Neural progenitor cell (in vitro differentiated cells): ENCODE data around the gene RAD23B. TPM values are rescaled to one million over a fixed set of nuclear protein-coding genes. Genes with fewer than 3 reads are reported as not detected.

Source experiments
- DNase-seq: peaks from one replicate; pipeline ENCODE4 v3.0.0-alpha.2; 2016; ENCODE audit warnings: low spot score
- H2AFZ ChIP-seq: fragments of 200-600 bp; sonication (generic); replicated peaks from 2 replicates; pipeline ENCODE4 v1.6.1; 2016; ENCODE audit warnings: antibody characterized with exemption
- H3F3A ChIP-seq: fragments of 200-600 bp; sonication (generic); 2 replicates; pipeline ENCODE4 v1.6.1; 2016; ENCODE audit warnings: antibody characterized with exemption, low read depth
- H3K27ac ChIP-seq: fragments of 200-600 bp; sonication (generic); 2 replicates; pipeline ENCODE4 v1.5.1; 2016; ENCODE audit warnings: mild to moderate bottlenecking
- H3K27me3 ChIP-seq: fragments of 200-600 bp; sonication (generic); 2 replicates; pipeline ENCODE4 v1.6.1; 2016; ENCODE audit warnings: mild to moderate bottlenecking, moderate library complexity
- H3K36me3 ChIP-seq: fragments of 200-600 bp; sonication (generic); 2 replicates; pipeline ENCODE4 v1.5.1; 2016
- H3K4me1 ChIP-seq: fragments of 200-600 bp; sonication (generic); 2 replicates; pipeline ENCODE4 v1.6.1; 2016; ENCODE audit warnings: mixed run types
- H3K4me2 ChIP-seq: fragments of 200-600 bp; sonication (generic); 2 replicates; pipeline ENCODE4 v1.6.1; 2016
- H3K4me3 ChIP-seq: fragments of 200-600 bp; sonication (generic); 2 replicates; pipeline ENCODE4 v1.5.1; 2016
- H3K79me2 ChIP-seq: fragments of 200-600 bp; sonication (generic); 2 replicates; pipeline ENCODE4 v1.6.1; 2016; ENCODE audit warnings: low read depth
- H3K9ac ChIP-seq: fragments of 200-600 bp; sonication (generic); 2 replicates; pipeline ENCODE4 v1.6.1; 2016
- H3K9me3 ChIP-seq: fragments of 200-600 bp; sonication (generic); 2 replicates; pipeline ENCODE4 v1.5.1; 2016; ENCODE audit warnings: low read depth
- H4K20me1 ChIP-seq: fragments of 200-600 bp; sonication (generic); 2 replicates; pipeline ENCODE4 v1.6.1; 2016; ENCODE audit warnings: low read depth
- H3K27ac Mint-ChIP-seq: 3 replicates; pipeline ENCODE4 v1.8.0; 2021; ENCODE audit warnings: mixed read lengths
- H3K27me3 Mint-ChIP-seq: 2 replicates; pipeline ENCODE4 v1.8.0; 2022; ENCODE audit warnings: low read depth, mild to moderate bottlenecking, inconsistent platforms, moderate library complexity, mixed read lengths; ENCODE audit not compliant: insufficient read depth
- H3K36me3 Mint-ChIP-seq: 3 replicates; pipeline ENCODE4 v1.8.0; 2021; ENCODE audit warnings: mixed read lengths
- H3K4me1 Mint-ChIP-seq: 3 replicates; pipeline ENCODE4 v1.8.0; 2021; ENCODE audit warnings: mixed read lengths
- H3K4me3 Mint-ChIP-seq: 3 replicates; pipeline ENCODE4 v1.8.0; 2021; ENCODE audit warnings: mild to moderate bottlenecking, moderate library complexity, mixed read lengths
- H3K9me3 Mint-ChIP-seq: 3 replicates; pipeline ENCODE4 v1.8.0; 2020; ENCODE audit warnings: mixed read lengths
- EZH2 ChIP-seq: fragments of 200-600 bp; sonication (generic); IDR thresholded peaks from 2 replicates; pipeline ENCODE4 v1.6.1; 2017; ENCODE audit warnings: antibody characterized with exemption, mild to moderate bottlenecking, moderate library complexity
- EZH2phosphoT487 ChIP-seq: fragments of 200-600 bp; sonication (generic); IDR thresholded peaks from 2 replicates; pipeline ENCODE4 v1.6.1; 2017; ENCODE audit warnings: antibody characterized with exemption
- total RNA-seq: library from RNA; depleted of rRNA; stranded (reverse); fragments of >200 nt; gene quantifications from 2 replicates; pipeline ENCODE4 v1.2.3, GENCODE V29; 2015; ENCODE audit warnings: low replicate concordance
- TF ChIP-seq, protein P1 (sequence below): fragments of 200-600 bp; sonication (generic); IDR thresholded peaks from 2 replicates; pipeline ENCODE4 v1.5.1; 2017; ENCODE audit warnings: antibody characterized with exemption, mild to moderate bottlenecking

RAD23B gene
- total RNA-seq, 1 donor from 2014 or later, result 178 TPM

DNA sequence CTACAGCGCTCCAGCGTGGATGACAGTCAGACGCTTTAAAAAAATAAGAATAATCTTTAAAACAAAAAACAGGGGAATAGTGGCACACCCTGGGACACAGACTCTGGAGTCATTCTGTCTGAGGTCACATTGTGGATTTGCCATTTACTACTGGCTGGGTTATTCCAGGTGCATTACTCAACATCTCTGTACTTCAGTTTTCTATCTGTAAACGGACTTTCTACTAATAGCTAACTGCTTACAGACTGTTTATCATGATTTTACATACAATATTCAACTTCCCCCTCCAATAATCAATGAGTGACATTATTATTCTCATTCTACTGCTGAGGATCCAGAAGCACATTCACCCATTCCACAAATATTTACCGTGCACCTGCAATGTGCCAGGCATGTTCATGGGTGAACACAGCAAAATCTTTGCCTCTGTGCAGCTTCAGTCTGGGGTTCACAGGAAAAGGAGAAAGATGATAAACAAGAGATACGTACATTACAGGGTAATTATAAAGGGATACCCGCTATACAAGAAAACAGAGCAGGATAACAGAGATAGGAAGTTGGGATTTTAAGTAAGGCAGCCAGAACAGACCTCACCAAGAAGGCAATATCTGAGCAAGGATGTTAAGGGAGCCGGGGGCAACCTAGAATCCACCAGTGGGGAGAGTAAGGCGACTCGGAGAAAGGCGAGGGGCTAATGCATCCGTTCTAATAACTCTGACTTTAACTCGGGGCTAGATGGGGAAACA, 984 bp upstream of the RAD23B start:
- H4K20me1 ChIP-seq, result peaks cover 31% of the 10 kb centered on the region
- H3K27ac Mint-ChIP-seq, result peak overlapping the region; percentile 78
- H3K36me3 ChIP-seq, result no peaks in the 10 kb centered on the region
- H3K9me3 ChIP-seq, result no peaks in the 10 kb centered on the region
- peaks cover 18% of the 10 kb centered on the region for H3F3A ChIP-seq
- peak overlapping the region; percentile 30 for H3K9ac ChIP-seq
- H3K4me3 ChIP-seq, result peak overlapping the region; percentile 84
- H3K27me3 Mint-ChIP-seq, result peaks cover 6% of the 10 kb centered on the region
- DNase-seq, result no peak
- H3K4me3 Mint-ChIP-seq, result peak overlapping the region; percentile 89
- H2AFZ ChIP-seq, result peak overlapping the region; percentile 74
- H3K4me1 ChIP-seq, result peaks cover 10% of the 10 kb centered on the region
- H3K27me3 ChIP-seq, result no peaks in the 10 kb centered on the region
- no peak overlapping the region for H3K27ac ChIP-seq
- peak overlapping the region; percentile 81 for H3K4me2 ChIP-seq
- H3K4me1 Mint-ChIP-seq, result peaks cover 25% of the 10 kb centered on the region
- TF ChIP-seq EZH2 (no peak), EZH2phosphoT487 (no peak)
- TF ChIP-seq, protein P1, sequence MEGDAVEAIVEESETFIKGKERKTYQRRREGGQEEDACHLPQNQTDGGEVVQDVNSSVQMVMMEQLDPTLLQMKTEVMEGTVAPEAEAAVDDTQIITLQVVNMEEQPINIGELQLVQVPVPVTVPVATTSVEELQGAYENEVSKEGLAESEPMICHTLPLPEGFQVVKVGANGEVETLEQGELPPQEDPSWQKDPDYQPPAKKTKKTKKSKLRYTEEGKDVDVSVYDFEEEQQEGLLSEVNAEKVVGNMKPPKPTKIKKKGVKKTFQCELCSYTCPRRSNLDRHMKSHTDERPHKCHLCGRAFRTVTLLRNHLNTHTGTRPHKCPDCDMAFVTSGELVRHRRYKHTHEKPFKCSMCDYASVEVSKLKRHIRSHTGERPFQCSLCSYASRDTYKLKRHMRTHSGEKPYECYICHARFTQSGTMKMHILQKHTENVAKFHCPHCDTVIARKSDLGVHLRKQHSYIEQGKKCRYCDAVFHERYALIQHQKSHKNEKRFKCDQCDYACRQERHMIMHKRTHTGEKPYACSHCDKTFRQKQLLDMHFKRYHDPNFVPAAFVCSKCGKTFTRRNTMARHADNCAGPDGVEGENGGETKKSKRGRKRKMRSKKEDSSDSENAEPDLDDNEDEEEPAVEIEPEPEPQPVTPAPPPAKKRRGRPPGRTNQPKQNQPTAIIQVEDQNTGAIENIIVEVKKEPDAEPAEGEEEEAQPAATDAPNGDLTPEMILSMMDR, result no peak
- peaks cover 5% of the 10 kb centered on the region for H3K36me3 Mint-ChIP-seq
- peaks cover 4% of the 10 kb centered on the region for H3K9me3 Mint-ChIP-seq
- peaks cover 45% of the 10 kb centered on the region for H3K79me2 ChIP-seq

DNA sequence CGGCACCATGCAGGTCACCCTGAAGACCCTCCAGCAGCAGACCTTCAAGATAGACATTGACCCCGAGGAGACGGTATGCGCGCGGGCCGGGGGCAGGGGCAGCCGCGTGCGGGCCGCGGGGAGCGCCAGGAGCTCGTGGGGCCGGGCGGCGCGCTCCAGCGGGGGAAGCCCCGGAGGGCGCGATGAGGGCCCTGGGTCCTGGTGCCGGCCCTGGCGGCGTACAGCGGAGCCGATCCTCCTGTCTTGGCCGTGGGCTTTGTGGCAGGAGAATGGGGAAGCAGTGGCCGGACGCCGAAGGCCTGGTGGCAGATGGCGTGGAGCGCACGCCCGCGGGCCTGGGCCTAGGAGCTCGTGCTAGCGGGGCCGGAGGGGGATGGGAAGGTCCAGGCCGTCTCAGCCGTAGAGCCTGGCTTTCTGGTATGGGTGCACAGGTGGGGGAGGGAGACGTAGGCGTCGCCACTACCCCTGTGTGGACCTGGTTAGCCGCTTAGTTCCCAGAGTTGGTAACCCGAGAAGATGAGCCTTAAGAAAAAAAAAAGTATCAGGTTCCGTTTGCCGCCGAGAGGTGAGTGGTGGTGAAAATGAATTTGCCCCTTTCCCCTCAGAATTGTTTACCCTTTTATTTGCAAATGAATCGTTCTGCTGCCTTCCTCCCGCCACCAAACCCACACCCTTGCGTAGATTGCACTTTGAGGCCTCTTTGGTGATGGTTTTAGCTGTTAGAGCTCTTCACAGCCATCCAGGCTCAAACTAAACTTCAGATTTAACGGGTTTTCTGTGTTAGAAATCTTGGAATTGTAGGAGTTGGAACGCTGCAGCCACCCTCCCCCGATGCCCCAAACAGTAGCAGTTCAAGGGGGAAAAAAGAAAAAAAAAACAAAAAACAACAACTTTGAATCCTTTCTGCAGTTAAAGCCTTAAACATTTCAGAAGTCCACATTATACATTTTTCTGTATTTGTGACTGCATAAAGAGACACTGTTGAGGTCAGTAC, 841 bp downstream of the RAD23B start:
- H3K27ac Mint-ChIP-seq, result peak overlapping the region; percentile 96
- H3K4me1 Mint-ChIP-seq, result peaks cover 25% of the 10 kb centered on the region
- TF ChIP-seq EZH2phosphoT487, result no peak
- no peak for TF ChIP-seq EZH2
- TF ChIP-seq, protein P1, result no peak
- H3K4me3 Mint-ChIP-seq, result peak overlapping the region; percentile 98
- no peak overlapping the region for H2AFZ ChIP-seq
- no peaks in the 10 kb centered on the region for H3K9me3 ChIP-seq
- peaks cover 4% of the 10 kb centered on the region for H3K9me3 Mint-ChIP-seq
- peak overlapping the region; percentile 84 for H3K4me3 ChIP-seq
- peak; percentile 92 for DNase-seq
- no peaks in the 10 kb centered on the region for H3K27me3 ChIP-seq
- H3K4me1 ChIP-seq, result peaks cover 10% of the 10 kb centered on the region
- H3K36me3 ChIP-seq, result no peaks in the 10 kb centered on the region
- peaks cover 49% of the 10 kb centered on the region for H4K20me1 ChIP-seq
- peaks cover 63% of the 10 kb centered on the region for H3K79me2 ChIP-seq
- peaks cover 18% of the 10 kb centered on the region for H3F3A ChIP-seq
- peak overlapping the region; percentile 98 for H3K27ac ChIP-seq
- peaks cover 11% of the 10 kb centered on the region for H3K36me3 Mint-ChIP-seq
- H3K4me2 ChIP-seq, result peak overlapping the region; percentile 80
- H3K9ac ChIP-seq, result peak overlapping the region; percentile 82
- H3K27me3 Mint-ChIP-seq, result peaks cover 3% of the 10 kb centered on the region

DNA sequence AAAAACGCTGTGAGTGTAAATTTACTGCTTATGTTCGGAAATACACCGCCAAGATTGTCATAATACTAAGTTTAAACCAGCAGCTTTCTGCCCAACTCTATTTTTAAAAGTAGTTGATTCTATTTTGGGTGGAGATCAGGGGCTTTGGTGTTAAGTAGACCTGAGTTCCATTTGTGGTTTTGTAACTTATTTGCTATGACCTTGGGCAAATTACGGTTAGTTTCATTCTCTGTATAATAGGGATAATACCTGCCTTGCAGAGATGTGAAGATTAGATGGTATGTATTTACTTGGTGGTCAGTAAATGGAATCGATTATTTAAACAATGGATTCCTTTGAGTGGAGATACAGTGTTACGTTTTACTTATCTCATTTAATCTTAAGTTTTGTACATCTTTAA, 1.6 kb downstream of the RAD23B start:
- Mint-ChIP-seq H3K9me3 (peaks cover 8% of the 10 kb centered on the region), H3K4me1 (peaks cover 25% of the 10 kb centered on the region), H3K36me3 (peaks cover 16% of the 10 kb centered on the region), H3K4me3 (peak overlapping the region; percentile 98), H3K27me3 (peaks cover 3% of the 10 kb centered on the region), H3K27ac (peak overlapping the region; percentile 96)
- Histone ChIP-seq H3K36me3 (no peaks in the 10 kb centered on the region), H3K4me3 (peak overlapping the region; percentile 84), H3F3A (peaks cover 18% of the 10 kb centered on the region), H3K79me2 (peaks cover 70% of the 10 kb centered on the region), H3K9ac (peak overlapping the region; percentile 82), H3K4me1 (peaks cover 10% of the 10 kb centered on the region), H3K27ac (peak overlapping the region; percentile 98), H3K27me3 (no peaks in the 10 kb centered on the region), H3K4me2 (peak overlapping the region; percentile 80), H2AFZ (no peak overlapping the region), H4K20me1 (peaks cover 56% of the 10 kb centered on the region), H3K9me3 (no peaks in the 10 kb centered on the region)
- TF ChIP-seq, protein P1, result no peak
- no peak for TF ChIP-seq EZH2phosphoT487
- no peak for TF ChIP-seq EZH2
- DNase-seq, result no peak
